GM21528 (cell line): Measurements from ENCODE around the gene CREBBP.
A peak's percentile ranks its signal among the peaks of the same experiment; 100 is the strongest.
"Not testable (repeated sequence)": the region's sequence is repeated elsewhere in the genome, so short reads cannot be mapped to it uniquely, and the experiment has no call there.

ENCODE experiments used
- ATAC-seq: cut with Tn5 transposase; IDR thresholded peaks from one replicate; pipeline ENCODE4 v1.9.1; 2021; ENCODE audit warnings: mild to moderate bottlenecking, moderate library complexity; ENCODE audit not compliant: unreplicated experiment, low FRiP score

Gene CREBBP

GRCh38 chr16:3880623-3881498 lies at the start of gene CREBBP:
Gene CREBBP, minus strand, starts transcription at chr16:3880713. Its CDS starts 797 bp downstream, at chr16:3879916.
- ATAC-seq, result peak; percentile 73

- ATAC-seq, result not testable (repeated sequence)
Measured at GRCh38 chr16:3927147-3927546, 46.6 kb upstream of the CREBBP start.

- ATAC-seq, result no peak
Measured at GRCh38 chr16:3924763-3925162, 44.2 kb upstream of the CREBBP start.

- ATAC-seq, result no peak
Measured at GRCh38 chr16:3922241-3922640, 41.7 kb upstream of the CREBBP start.

GRCh38 chr16:3920206-3920605 lies 39.7 kb upstream of the CREBBP start:
- no peak for ATAC-seq

GRCh38 chr16:3919413-3919812 lies 38.9 kb upstream of the CREBBP start:
- ATAC-seq, result no peak

- no peak for ATAC-seq
Measured at GRCh38 chr16:3915426-3916260, 35.1 kb upstream of the CREBBP start.

- ATAC-seq, result no peak
Measured at GRCh38 chr16:3912897-3913296, 32.4 kb upstream of the CREBBP start.

GRCh38 chr16:3912373-3912772 lies 31.9 kb upstream of the CREBBP start:
- ATAC-seq, result no peak

GRCh38 chr16:3911741-3912140 lies 31.2 kb upstream of the CREBBP start:
- ATAC-seq, result not testable (repeated sequence)

GRCh38 chr16:3909791-3910583 lies 29.5 kb upstream of the CREBBP start:
- no peak for ATAC-seq

- no peak for ATAC-seq
Measured at GRCh38 chr16:3908951-3909437, 28.5 kb upstream of the CREBBP start.

GRCh38 chr16:3907586-3907985 lies 27.1 kb upstream of the CREBBP start:
- no peak for ATAC-seq

GRCh38 chr16:3906363-3906762 lies 25.9 kb upstream of the CREBBP start:
- no peak for ATAC-seq

- ATAC-seq, result no peak
Measured at GRCh38 chr16:3904875-3905274, 24.4 kb upstream of the CREBBP start.

- ATAC-seq, result no peak
Measured at GRCh38 chr16:3890091-3890490, 9.6 kb upstream of the CREBBP start.

GRCh38 chr16:3889059-3889458 lies 8.5 kb upstream of the CREBBP start:
- no peak for ATAC-seq

- ATAC-seq, result not testable (repeated sequence)
Measured at GRCh38 chr16:3885999-3886398, 5.5 kb upstream of the CREBBP start.

- no peak for ATAC-seq
Measured at GRCh38 chr16:3884398-3884797, 3.9 kb upstream of the CREBBP start.

- ATAC-seq, result no peak
Measured at GRCh38 chr16:3882531-3882930, 2.0 kb upstream of the CREBBP start.
